B cell (primary cell): ENCODE measurements around the gene TESMIN.

Experiments used
- EZH2 ChIP-seq: IDR thresholded peaks from 2 replicates; pipeline ENCODE4 v1.6.1; 2012; ENCODE audit warnings: borderline replicate concordance, low read depth, mild to moderate bottlenecking, moderate library complexity, low read length; ENCODE audit not compliant: insufficient read depth, poor library complexity, severe bottlenecking
- TF ChIP-seq, protein P1 (sequence below): fragments of 200-600 bp; IDR thresholded peaks from one replicate; pipeline ENCODE4 v1.8.0; 2022; ENCODE audit warnings: antibody characterized with exemption, mild to moderate bottlenecking

DNA sequence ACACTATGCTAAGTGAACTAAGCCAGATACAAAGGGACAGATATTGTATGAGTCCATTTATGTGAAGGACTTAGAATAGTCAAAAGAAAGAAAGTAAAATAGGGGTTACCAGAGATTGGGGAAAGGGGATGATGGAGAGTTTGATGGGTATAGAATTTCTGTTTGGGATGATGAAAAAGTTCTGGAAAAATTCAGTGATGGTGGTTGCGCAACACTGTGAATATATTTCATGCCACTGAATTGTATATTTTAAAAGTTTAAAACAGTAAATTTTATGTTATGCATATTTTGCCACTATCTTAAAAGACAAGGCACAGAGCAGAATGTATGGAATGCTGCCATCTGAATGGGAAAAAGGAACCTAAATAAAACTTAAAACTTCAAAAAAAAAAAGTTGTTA, 29.2 kb downstream of the TESMIN start:
- TF ChIP-seq, protein P1, sequence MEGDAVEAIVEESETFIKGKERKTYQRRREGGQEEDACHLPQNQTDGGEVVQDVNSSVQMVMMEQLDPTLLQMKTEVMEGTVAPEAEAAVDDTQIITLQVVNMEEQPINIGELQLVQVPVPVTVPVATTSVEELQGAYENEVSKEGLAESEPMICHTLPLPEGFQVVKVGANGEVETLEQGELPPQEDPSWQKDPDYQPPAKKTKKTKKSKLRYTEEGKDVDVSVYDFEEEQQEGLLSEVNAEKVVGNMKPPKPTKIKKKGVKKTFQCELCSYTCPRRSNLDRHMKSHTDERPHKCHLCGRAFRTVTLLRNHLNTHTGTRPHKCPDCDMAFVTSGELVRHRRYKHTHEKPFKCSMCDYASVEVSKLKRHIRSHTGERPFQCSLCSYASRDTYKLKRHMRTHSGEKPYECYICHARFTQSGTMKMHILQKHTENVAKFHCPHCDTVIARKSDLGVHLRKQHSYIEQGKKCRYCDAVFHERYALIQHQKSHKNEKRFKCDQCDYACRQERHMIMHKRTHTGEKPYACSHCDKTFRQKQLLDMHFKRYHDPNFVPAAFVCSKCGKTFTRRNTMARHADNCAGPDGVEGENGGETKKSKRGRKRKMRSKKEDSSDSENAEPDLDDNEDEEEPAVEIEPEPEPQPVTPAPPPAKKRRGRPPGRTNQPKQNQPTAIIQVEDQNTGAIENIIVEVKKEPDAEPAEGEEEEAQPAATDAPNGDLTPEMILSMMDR, result no peak
- TF ChIP-seq EZH2, result no peak
